Neural cell (in vitro differentiated cells): ENCODE measurements around the gene CFTR.

Experiments used
- CTCF ChIP-seq: fragments of 450-650 bp; IDR thresholded peaks from 2 replicates; pipeline ENCODE4 v1.5.1; 2014; ENCODE audit warnings: antibody characterized with exemption, mild to moderate bottlenecking, moderate library complexity; ENCODE audit not compliant: poor library complexity, severe bottlenecking
- POLR2AphosphoS5 ChIP-seq: IDR thresholded peaks from 2 replicates; pipeline ENCODE4 v1.6.1; 2012
- REST ChIP-seq: IDR thresholded peaks from 2 replicates; pipeline ENCODE4 v1.6.1; 2012; ENCODE audit warnings: borderline replicate concordance
- TAF1 ChIP-seq: IDR thresholded peaks from 2 replicates; pipeline ENCODE4 v1.6.1; 2012; ENCODE audit warnings: low read depth

GRCh38 chr7:117479225-117480054 is at the start of gene CFTR:
- no peak for TF ChIP-seq CTCF
- TF ChIP-seq TAF1: no peak
- TF ChIP-seq REST: no peak
- TF ChIP-seq POLR2AphosphoS5: no peak
